NOMO-1 (cell line): ENCODE measurements around the gene CEP135.
A peak's percentile ranks its signal among the peaks of the same experiment; 100 is the strongest.
"Not testable (repeated sequence)": the region's sequence is repeated elsewhere in the genome, so short reads cannot be mapped to it uniquely, and the experiment has no call there.

ENCODE experiments used
- DNase-seq, 2 experiments: peaks; one replicate each; lab custom pipeline; 2025; ENCODE audit not compliant: unreplicated experiment in 2 of 2; lab: John Stamatoyannopoulos, UW

CEP135 gene, protein sequence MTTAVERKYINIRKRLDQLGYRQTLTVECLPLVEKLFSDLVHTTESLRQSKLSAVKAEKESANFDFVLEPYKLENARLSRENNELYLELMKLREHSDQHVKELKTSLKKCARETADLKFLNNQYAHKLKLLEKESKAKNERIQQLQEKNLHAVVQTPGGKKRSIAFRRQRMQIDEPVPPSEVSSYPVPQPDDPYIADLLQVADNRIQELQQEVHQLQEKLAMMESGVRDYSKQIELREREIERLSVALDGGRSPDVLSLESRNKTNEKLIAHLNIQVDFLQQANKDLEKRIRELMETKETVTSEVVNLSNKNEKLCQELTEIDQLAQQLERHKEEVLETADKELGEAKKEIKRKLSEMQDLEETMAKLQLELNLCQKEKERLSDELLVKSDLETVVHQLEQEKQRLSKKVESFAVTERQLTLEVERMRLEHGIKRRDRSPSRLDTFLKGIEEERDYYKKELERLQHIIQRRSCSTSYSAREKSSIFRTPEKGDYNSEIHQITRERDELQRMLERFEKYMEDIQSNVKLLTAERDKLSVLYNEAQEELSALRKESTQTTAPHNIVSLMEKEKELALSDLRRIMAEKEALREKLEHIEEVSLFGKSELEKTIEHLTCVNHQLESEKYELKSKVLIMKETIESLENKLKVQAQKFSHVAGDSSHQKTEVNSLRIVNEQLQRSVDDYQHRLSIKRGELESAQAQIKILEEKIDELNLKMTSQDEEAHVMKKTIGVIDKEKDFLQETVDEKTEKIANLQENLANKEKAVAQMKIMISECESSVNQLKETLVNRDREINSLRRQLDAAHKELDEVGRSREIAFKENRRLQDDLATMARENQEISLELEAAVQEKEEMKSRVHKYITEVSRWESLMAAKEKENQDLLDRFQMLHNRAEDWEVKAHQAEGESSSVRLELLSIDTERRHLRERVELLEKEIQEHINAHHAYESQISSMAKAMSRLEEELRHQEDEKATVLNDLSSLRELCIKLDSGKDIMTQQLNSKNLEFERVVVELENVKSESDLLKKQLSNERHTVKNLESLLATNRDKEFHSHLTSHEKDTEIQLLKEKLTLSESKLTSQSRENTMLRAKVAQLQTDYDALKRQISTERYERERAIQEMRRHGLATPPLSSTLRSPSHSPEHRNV

DNA sequence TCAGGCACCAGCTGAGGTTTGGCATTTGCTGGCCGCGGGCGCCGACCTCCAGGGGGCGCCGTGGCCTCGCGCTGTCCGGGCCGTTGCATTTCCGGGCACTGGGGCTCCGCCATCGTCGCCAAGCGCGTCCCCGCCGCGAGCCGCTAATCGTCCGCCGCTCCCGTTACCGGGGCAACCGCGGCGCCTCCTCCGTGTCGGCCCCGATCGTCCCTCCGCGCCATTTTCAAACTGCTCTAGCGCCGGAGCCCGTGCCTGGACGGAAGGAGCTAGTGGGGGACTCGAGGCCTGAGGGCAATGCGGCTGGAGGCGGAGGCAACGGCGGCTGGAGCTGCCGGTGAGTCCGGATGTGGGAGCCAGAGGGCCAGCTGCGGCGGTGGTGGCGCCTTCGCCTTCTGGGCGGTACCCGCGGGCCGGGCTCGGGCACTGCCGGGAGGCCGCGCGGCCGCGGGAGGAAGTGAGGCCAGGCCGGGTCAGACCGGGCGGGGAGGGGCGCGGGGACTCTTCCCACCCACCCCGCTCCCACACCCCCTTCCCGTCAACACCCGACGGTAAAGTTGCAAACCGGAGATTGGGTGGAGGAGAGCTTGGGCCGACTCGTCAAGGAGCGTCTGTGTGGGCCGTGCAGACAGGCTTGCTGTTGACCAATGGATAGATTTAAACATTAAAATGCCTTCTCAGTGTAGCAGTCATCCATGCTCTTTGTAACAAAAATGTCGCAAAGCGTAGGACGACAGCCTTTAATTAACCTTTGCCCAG lies at the start of gene CEP135:
CEP135 (plus strand) TSS at position 220 of the 756 bp plus-strand sequence. CDS start 3,186 bp downstream, outside the sequence.
- DNase-seq = peak; percentile 87 to 92

DNA sequence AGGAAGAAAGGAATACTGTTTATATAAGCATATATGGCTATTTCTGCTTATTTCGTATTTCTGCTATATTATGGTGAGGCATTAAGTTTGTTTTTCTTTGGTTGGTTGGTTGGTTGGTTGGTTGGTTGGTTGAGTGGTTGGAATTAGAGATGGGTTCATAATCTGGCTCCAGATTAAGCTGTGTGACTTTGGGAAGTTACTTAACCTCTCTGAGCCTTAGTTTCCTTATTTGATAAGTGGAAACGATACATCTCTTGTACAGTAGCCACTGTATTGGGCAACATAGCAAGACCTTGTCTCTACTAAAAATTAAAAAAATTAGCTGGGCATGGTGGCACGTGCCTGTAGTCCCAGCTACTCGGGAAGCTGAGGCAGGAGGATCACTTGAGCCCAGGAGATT lies 46.1 kb upstream of the CEP135 start:
- DNase-seq = no peak

DNA sequence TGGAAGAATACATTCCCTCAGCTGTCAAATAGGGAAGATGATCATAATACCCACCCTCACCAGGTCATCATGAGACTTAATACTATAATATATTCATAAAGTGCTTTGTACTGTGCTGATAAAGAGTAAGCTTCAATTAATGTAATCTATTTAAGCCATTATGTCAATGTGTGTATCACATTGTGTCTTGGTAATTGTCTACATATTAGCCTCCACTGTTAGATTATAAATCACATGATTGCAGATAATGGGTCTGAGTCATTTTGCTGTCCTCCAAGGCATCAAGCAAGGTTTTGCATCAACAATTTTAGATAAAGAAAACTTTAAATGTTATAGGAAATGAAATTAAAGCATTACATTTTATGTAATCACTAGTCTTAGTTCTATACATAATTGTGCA lies 45.2 kb upstream of the CEP135 start:
- DNase-seq = no peak

DNA sequence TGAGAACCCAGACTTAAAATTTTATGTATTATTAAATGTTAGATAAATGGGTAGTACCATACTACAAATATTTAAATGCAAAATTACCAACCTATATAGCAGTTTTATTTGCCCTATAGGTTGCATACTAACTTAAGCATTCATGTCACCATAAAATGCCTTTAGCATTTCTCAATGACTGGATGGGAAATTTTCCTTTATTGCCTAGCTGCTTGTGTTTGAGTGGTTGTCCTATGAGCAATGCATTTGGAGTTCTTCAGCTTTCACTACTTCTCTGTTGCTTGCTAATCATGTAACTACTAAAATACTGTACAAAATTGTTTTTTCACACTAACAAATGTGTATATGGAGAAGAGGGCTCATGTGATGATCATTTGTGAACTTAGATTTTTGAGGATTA lies 44.2 kb upstream of the CEP135 start:
- no peak for DNase-seq

DNA sequence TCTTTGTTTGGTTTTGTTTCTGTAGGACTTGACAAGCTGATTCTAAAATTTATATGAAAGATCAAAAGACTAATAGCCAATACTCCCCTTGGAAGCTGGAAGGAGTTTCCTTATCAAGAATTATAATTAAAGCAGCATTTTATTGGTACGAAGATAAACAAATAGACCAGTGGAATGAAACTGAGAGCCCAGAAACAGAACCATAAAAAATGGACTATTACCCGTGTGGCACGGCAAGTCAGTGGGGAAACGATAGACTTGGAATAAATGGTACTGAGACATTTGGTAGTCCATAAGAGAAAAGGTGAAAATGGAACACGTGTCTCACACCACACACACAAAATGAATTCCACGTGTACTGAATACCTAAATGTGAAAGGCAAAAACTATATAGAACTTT lies 42.4 kb upstream of the CEP135 start:
- no peak for DNase-seq

DNA sequence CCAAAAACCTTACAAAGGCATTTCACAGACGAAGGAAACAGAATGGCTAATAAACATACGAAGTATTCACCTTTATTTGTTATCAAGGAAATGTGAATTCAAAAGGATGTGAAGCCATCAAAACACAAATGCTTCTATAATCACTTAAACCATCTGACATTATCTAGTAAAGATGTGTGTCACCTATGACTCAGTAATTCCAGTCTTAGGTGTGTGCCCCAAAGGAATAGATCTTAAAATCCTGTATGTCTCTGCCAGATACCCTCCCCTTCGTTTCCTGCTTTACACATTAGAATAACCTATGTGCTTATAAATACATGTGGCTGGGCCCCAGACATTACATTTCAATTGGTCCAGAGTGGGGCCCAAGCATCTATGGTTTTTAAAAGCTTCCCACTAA lies 41.8 kb upstream of the CEP135 start:
- no peak for DNase-seq

DNA sequence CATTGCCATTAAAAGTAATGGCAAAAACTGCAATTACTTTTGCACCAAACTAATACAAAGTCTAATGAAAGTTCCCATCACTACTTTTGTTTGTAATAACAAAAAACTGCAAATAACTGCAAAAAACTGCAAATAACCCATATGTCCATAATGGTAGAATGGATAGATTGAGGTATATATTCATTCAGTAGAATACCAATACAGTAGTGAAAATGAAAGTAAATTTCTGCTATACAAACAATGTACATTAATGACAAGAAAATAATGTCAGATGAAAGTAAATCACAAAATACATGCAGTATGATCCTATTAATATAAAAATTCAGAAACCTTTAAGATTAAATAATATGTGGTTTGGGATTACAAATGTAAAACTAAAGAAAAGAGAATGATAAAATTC lies 41.3 kb upstream of the CEP135 start:
- no peak for DNase-seq

DNA sequence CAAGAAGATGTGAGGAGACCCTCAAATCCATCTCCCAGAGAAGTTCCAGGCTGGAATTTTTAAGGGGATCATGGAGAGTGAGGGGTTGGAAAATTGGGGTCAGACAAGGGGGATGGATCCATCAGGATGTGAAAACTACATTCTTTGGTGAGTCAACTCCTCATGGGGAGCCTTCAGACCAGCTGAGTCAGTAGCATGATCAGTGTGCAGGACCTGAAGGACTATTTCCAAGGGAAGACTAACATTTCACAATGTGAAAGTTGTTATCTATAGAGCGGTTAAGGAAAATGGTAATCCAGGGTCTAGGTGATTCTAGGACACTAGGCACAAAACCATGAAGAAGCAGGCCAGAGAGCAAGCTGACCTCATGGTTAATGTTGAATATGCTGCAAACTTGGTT lies 38.6 kb upstream of the CEP135 start:
- no peak for DNase-seq

DNA sequence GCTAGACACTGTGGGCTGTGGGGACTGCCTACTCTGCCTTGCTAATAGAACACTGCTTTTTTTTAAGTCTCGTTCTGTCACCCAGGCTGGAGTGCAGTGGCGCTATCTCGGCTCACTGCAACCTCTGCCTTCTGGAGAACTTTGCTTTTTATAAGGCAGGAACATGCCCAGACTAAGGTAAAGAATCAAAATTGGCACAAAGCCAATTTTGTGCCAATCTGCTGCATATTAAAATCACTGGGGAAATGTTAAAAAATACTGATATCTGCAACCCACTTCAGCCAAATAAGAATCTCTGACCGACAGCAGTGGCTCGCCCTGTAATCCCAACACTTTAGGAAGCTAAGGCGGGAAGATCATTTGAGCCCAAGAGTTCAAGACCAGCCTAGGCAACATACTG lies 36.5 kb upstream of the CEP135 start:
- no peak for DNase-seq

DNA sequence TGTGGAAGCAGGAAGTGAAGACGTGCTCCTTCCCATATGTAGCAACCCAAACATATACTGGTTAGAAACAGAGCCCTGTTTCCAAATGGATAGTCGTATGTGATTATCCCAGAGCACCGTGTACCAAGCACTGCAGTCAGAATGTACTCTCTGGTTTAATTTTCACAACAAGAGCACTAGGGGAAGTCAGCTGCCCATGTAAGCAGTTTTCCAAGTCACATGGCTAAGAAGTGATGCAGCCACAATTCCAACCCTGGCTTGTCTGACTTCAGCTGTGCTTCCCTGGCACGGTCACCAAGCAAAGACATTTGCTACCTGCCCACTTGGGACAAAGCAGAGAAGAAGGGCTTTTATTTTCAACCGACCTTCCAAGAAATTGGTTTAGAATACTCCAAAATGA lies 28.2 kb upstream of the CEP135 start:
- no peak for DNase-seq

DNA sequence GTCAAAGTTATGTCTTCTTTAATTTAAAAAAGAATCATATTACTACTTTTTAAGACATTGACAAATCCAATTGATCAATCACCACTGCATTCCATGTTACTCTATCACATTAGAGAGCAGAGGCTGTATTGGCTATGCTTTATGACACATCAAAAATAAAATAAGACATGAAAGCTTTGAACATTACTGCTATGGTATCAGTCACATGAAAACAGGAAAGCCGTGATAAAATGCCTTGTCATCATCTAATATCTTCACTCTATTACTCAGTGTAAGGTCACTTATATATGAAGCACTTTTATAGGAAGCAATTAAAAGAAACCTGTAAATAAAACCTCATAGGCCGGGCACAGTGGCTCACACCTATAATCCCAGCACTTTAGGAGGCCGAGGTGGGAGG lies 27.7 kb upstream of the CEP135 start:
- DNase-seq = no peak

DNA sequence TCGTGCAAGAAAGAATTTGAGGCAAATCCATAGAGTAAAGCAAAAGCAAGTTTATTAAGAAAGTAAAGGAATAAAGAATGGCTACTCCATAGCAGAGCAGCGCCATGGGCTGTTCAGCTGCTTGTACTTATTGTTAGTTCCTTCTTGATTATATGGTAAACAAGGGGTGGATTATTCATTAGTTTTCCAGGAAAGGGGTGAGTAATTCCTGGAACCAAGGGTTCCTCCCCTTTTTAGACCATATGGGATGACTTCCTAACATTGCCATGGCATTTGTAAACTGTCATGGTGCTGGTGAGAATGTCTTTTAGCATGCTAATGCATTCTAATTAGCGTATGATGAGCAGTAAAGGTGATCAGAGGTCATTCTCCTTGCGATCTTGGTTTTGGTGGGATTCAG lies 23.5 kb upstream of the CEP135 start:
- DNase-seq = no peak

DNA sequence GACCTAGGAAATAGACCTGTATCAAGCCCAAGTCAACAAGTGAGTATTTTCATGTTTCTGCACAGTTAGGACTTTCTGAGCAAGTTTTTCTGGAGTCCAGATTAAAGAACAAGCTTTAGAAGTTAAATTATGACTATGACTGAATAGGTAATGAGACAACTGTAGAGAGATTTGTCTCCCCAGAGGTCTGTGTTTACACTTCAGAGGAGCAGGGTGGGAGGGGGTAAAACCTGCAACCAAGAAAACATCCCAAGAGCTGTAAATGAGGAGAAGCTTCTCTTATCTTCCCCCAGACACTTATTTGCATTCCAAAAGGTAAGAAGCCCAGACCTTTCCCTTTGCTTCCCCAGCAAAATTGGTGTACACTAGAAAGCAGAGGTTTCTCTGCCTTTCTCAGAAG lies 22.1 kb upstream of the CEP135 start:
- no peak for DNase-seq

DNA sequence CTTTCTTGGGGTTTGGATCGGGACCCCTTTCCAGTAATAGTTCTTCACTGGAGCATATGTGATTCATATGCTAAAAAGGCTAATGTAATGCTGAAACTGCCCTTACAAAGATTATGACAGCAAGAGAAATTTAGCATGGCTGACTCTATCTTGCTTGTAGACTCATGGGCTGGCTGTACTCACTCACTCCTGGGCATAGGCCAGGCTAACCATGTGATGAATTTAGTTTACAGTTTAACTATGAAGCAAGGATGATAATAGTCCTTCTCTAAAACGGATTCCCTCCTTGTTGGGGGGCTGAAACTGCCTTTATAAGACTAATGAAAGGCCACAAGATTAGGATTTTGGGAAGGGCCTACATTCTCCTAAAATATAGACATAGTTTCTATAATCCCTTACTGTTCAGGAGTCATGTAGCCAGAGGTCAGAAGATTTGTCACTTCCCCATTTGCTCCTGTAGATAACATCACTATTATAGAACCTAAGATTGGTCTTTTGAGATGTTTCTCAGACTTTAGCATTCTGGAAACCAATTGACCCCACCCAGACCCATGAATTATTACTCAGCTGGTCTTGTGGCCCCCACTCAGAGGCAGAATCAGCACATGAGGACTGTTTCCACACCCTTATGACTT lies 20.8 kb upstream of the CEP135 start:
- peak in 1 of 2 experiments; percentile 28 for DNase-seq

DNA sequence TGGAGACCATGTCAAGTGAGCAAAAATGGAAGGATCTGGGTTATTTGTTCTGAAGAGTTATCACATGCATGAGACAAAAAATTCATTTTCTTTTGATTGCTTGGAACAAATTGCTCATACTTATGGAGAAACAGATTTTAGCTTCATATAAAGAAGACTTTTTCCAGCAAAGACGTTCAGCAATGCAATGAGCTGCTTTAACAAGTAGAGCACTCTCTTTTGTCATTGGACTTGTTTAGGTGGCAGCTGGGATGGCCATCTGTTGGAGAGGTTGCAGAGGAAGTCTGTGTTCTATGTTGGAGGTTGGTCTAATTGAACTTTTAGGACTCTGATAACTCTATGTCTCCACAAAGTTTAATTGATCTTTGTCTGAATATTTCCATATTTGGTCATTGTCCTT lies 19.9 kb upstream of the CEP135 start:
- DNase-seq = peak in 1 of 2 experiments; percentile 18

DNA sequence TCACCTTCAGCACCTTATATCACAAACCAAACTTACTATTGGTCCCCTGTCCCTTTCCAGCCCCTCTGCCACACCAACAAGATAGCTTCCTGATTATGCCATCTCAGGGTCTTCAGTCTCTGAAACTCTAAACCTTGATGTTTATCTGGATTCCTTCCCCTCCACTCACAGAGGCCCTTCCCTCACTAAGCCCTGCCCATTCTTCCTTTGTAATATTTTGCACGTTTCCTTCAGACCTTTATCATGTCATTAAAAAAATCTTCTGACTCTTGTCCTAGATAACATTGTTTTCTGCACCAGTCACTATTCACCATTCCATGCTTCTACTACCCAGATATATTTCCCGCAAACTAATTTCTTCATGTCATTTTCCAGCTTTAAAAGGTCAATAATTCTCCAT lies 17.7 kb upstream of the CEP135 start:
- DNase-seq = no peak

DNA sequence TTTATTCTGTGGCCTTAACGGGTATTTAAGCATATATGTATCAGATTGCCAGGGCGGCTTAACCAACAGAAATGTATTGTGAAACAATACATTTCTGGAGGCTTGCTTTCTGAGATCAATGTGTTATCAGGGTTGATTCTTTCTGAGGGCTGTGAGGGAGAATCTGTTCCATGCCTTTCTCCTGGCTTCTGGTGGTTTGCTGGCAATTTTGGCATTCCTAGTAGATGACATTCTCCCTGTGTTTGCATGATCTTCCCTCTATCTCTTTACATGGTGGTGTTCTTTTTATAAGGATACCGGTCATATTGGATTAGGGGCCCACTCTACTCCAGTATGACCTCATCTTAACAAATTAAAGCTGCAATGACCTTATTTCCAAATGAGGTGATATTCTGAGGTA lies 16.9 kb upstream of the CEP135 start:
- DNase-seq = no peak

DNA sequence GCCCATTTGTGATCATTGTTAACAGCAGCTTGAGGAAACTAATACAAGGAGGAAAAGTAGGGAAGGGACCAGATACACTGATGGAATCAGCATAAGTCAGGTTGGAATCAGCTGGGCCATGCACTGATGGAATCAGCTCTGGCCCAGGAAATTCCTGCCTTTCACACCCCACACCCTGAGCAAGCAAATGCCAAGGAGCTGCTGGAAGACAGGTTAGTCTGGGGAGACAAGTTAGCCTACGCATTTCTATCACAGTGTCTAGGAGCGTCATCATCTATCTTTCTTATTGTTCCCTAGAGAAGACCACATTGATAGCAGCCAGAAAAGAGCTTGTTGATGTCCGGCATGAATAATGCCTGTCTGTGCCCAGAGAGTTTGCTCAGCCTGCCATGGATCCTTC lies 16.2 kb upstream of the CEP135 start:
- no peak for DNase-seq

DNA sequence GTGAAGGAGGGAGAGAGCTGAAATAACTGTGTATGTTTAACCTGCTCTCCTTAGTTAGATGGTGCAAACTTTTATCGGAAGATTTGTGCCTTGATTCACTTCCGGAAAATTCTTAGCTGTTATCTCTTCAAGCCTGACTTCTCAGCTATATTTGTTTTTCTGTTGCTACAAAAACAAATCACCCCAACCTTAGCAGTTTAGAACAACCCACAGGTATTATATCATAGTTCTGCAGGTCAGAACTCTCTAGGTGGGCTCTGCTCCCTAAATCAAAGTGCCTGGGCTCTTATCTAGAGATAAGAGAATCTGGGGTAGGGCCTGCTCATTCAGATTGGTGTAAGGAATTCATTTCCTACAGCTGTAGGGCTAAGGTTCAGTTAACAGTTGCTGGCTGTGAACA lies 15.1 kb upstream of the CEP135 start:
- DNase-seq = no peak

DNA sequence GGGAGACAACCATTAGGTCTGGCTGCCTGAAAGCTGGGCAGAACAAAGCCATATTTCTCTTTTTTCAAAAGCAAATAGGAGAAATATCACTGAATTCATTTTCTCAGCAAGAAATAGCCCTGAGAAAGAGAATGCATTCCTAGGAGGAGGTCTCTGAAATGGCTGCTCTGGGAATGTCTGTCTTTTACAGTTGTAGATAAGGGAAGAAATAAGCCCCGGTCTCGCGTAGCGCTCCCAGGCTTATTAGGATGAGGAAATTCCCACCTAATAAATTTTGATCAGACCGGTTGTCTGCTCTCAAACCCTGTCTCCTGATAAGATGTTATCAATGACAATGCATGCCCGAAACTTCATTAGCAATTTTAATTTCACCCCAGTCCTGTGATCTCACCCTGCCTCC lies 12.8 kb upstream of the CEP135 start:
- not testable (repeated sequence) for DNase-seq
